Kidney epithelial cell (primary cell): ENCODE results near the gene DOCK4. TPM values are rescaled to one million over a fixed set of nuclear protein-coding genes. Genes with fewer than 3 reads are reported as not detected.

ENCODE experiments used
- DNase-seq: peaks from one replicate; pipeline ENCODE4 v3.0.0-alpha.2; 2010; ENCODE audit warnings: low read depth
- H3K27me3 ChIP-seq: 2 replicates; pipeline ENCODE4 v1.6.0; 2011; ENCODE audit warnings: low read length; ENCODE audit not compliant: control insufficient read depth, insufficient read depth
- H3K36me3 ChIP-seq: 2 replicates; pipeline ENCODE4 v1.5.1; 2011; ENCODE audit warnings: low read length; ENCODE audit not compliant: control insufficient read depth, insufficient read depth
- H3K4me3 ChIP-seq: 2 replicates; pipeline ENCODE4 v1.5.1; 2011; ENCODE audit warnings: low read depth, mild to moderate bottlenecking, control low read depth, low read length
- total RNA-seq: library from RNA; depleted of rRNA; stranded (reverse); fragments of >200 nt; gene quantifications from 2 replicates; pipeline ENCODE4 v1.2.3, GENCODE V29; 2015
- TF ChIP-seq, protein P1 (sequence below): IDR thresholded peaks from 2 replicates; pipeline ENCODE4 v1.5.1; 2011; ENCODE audit warnings: mild to moderate bottlenecking, moderate library complexity, low read length, control low read depth, inconsistent platforms; ENCODE audit not compliant: insufficient read depth, poor library complexity, severe bottlenecking

The DOCK4 gene
- total RNA-seq, 1 donor from 2014 or later, result 16.8 TPM

- H3K4me3 ChIP-seq, result no peak overlapping the region
- no peaks in the 10 kb centered on the region for H3K27me3 ChIP-seq
- TF ChIP-seq, protein P1, sequence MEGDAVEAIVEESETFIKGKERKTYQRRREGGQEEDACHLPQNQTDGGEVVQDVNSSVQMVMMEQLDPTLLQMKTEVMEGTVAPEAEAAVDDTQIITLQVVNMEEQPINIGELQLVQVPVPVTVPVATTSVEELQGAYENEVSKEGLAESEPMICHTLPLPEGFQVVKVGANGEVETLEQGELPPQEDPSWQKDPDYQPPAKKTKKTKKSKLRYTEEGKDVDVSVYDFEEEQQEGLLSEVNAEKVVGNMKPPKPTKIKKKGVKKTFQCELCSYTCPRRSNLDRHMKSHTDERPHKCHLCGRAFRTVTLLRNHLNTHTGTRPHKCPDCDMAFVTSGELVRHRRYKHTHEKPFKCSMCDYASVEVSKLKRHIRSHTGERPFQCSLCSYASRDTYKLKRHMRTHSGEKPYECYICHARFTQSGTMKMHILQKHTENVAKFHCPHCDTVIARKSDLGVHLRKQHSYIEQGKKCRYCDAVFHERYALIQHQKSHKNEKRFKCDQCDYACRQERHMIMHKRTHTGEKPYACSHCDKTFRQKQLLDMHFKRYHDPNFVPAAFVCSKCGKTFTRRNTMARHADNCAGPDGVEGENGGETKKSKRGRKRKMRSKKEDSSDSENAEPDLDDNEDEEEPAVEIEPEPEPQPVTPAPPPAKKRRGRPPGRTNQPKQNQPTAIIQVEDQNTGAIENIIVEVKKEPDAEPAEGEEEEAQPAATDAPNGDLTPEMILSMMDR, result no peak
- no peaks in the 10 kb centered on the region for H3K36me3 ChIP-seq
- no peak for DNase-seq
Observed at GRCh38 chr7:111708072-111708471, 498.1 kb downstream of the DOCK4 start.

GRCh38 chr7:111705807-111706206 lies 500.4 kb downstream of the DOCK4 start:
- Histone ChIP-seq H3K36me3 (no peaks in the 10 kb centered on the region), H3K27me3 (no peaks in the 10 kb centered on the region), H3K4me3 (no peak overlapping the region)
- DNase-seq, result no peak
- TF ChIP-seq, protein P1, result no peak

DNA sequence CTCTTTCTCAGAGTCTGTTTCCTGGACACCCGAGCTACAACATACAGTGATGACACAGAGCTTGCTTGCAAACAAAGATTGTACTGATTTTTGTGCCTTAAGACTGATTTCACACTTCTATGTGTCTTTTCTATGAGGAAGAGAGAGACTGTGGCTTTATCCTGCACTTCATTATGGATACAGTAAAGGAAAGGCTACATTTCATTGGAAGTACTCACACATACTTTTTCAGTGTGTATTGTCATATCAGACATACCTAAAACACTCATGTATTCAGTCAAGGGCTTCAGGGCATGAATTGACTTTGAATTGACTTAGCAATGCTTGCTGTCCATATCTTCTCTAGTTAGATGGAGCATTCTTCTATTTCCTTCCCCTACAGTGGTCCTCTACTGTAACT lies 508.4 kb downstream of the DOCK4 start:
- no peak for DNase-seq
- Histone ChIP-seq H3K4me3 (no peak overlapping the region), H3K36me3 (no peaks in the 10 kb centered on the region), H3K27me3 (no peaks in the 10 kb centered on the region)
- TF ChIP-seq, protein P1, result no peak

GRCh38 chr7:111694376-111694775 lies 511.8 kb downstream of the DOCK4 start:
- TF ChIP-seq, protein P1, result no peak
- Histone ChIP-seq H3K4me3 (no peak overlapping the region), H3K27me3 (no peaks in the 10 kb centered on the region), H3K36me3 (no peaks in the 10 kb centered on the region)
- no peak for DNase-seq

DNA sequence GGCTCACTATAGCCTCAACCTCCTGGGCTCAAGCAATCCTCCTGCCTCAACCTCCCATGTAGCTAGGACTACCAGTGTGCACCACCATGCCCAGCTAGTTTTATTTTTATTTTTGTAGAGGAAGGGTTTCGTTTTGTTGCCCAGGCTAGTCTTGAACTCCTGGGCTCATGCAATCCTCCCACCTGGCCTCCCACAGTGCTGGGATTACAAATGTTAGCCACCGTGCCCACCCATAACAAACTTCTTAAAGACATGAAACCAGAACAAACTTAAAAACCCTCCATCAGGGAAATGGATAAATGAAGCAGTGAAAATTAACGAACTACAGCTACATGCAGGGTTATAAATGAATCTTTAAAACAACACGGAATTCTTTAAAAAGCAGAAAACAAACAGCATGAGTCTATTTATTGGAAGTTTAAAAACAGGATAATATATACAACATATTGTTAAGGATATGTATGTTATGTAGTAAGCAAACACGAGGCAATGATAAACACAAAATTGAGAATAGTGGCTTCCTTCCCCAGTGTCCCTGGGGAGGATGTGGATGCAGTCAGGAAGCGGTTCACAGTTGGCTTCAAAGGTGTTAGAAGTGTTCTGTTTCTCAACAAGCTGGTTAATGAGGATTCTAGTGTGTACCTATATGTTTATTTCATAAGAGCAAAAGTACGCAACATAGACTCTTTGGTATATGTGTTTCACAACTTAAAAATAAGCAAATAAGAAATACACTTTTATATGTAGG lies 515.7 kb downstream of the DOCK4 start:
- DNase-seq, result no peak
- Histone ChIP-seq H3K27me3 (no peaks in the 10 kb centered on the region), H3K4me3 (no peak overlapping the region), H3K36me3 (no peaks in the 10 kb centered on the region)
- TF ChIP-seq, protein P1, result no peak

GRCh38 chr7:111685349-111685748 lies 520.9 kb downstream of the DOCK4 start:
- no peaks in the 10 kb centered on the region for H3K27me3 ChIP-seq
- TF ChIP-seq, protein P1, result no peak
- DNase-seq, result no peak
- no peaks in the 10 kb centered on the region for H3K36me3 ChIP-seq
- H3K4me3 ChIP-seq, result no peak overlapping the region
